CD14-positive monocyte (primary cell): ENCODE measurements around the gene CCL4L2. TPM values are rescaled to one million over a fixed set of nuclear protein-coding genes. Genes with fewer than 3 reads are reported as not detected.
"Not testable (repeated sequence)": the region's sequence is repeated elsewhere in the genome, so short reads cannot be mapped to it uniquely, and the experiment has no call there.

Experiments
- DNase-seq, 3 donors: peaks; one replicate each; pipeline ENCODE4 v3.0.0-alpha.2; 2011 to 2022
- H2AFZ ChIP-seq: 2 replicates; pipeline ENCODE4 v1.6.0; 2012; ENCODE audit warnings: mild to moderate bottlenecking, low read depth, low read length, inconsistent platforms; ENCODE audit not compliant: insufficient read depth, poor library complexity, severe bottlenecking
- H3K27ac ChIP-seq, 2 donors: 1 replicate in 1 of 2; 2 replicates in 1 of 2; pipeline ENCODE4 v1.5.1; 2012 to 2013; ENCODE audit warnings: low read length in 2 of 2, control low read depth in 1 of 2, inconsistent platforms in 1 of 2, low read depth in 1 of 2, mild to moderate bottlenecking in 1 of 2
- H3K27me3 ChIP-seq, 2 donors: one replicate each; pipeline versions ENCODE4 v1.6.0 to v1.6.1; 2011 to 2013; ENCODE audit warnings: low read length in 2 of 2; ENCODE audit not compliant: control insufficient read depth in 2 of 2, insufficient read depth in 2 of 2
- H3K36me3 ChIP-seq, 2 donors: replicated peaks in 1 of 2; 1 replicate in 1 of 2; 2 replicates in 1 of 2; pipeline versions ENCODE4 v1.5.1 to v1.6.1; 2012 to 2013; ENCODE audit warnings: low read length in 2 of 2, control low read depth in 1 of 2, inconsistent platforms in 1 of 2, mild to moderate bottlenecking in 1 of 2; ENCODE audit not compliant: insufficient read depth in 2 of 2, control insufficient read depth in 1 of 2
- H3K4me1 ChIP-seq, 2 donors: 1 replicate in 1 of 2; 2 replicates in 1 of 2; pipeline versions ENCODE4 v1.5.1 to v1.6.1; 2012 to 2013; ENCODE audit warnings: low read length in 2 of 2, control low read depth in 1 of 2, inconsistent platforms in 1 of 2, mild to moderate bottlenecking in 1 of 2, moderate library complexity in 1 of 2; ENCODE audit not compliant: insufficient read depth in 2 of 2, control insufficient read depth in 1 of 2
- H3K4me2 ChIP-seq: replicated peaks from 2 replicates; pipeline ENCODE3; 2012; ENCODE audit warnings: low read length, moderate library complexity, mild to moderate bottlenecking; ENCODE audit not compliant: poor library complexity, severe bottlenecking; ENCODE audit errors: extremely low read depth
- H3K4me3 ChIP-seq, 3 experiments: fragments of 200-600 bp in 1 of 3; sonication (generic) in 1 of 3; replicated peaks in 1 of 3; 1 replicate in 2 of 3; 2 replicates in 1 of 3; pipeline ENCODE4 v1.5.1; 2011 to 2013; ENCODE audit warnings: low read length in 3 of 3, mild to moderate bottlenecking in 3 of 3, control low read depth in 2 of 3, low read depth in 2 of 3, inconsistent platforms in 1 of 3, moderate library complexity in 1 of 3
- H3K79me2 ChIP-seq: 2 replicates; pipeline ENCODE4 v1.6.0; 2012; ENCODE audit warnings: mild to moderate bottlenecking, control low read depth, inconsistent platforms, low read length, moderate library complexity; ENCODE audit not compliant: insufficient read depth
- H3K9ac ChIP-seq: 2 replicates; pipeline ENCODE4 v1.6.0; 2017; ENCODE audit warnings: low read length, mild to moderate bottlenecking; ENCODE audit not compliant: insufficient read depth, poor library complexity, severe bottlenecking
- H3K9me3 ChIP-seq, 2 donors: replicated peaks in 1 of 2; 1 replicate in 1 of 2; 2 replicates in 1 of 2; pipeline versions ENCODE4 v1.5.1 to v1.6.1; 2012 to 2013; ENCODE audit warnings: low read length in 2 of 2, control low read depth in 1 of 2; ENCODE audit not compliant: control insufficient read depth in 1 of 2, insufficient read depth in 1 of 2
- H4K20me1 ChIP-seq: 2 replicates; pipeline ENCODE4 v1.6.0; 2012; ENCODE audit warnings: mild to moderate bottlenecking, low read length, control low read depth, moderate library complexity; ENCODE audit not compliant: insufficient read depth
- H3K27ac Mint-ChIP-seq, 7 donors: one replicate each; pipeline ENCODE4 v1.8.0; 2020; ENCODE audit warnings: mild to moderate bottlenecking in 7 of 7, mixed read lengths in 7 of 7, moderate library complexity in 6 of 7, inconsistent platforms in 2 of 7
- H3K27me3 Mint-ChIP-seq, 3 donors: one replicate each; pipeline ENCODE4 v1.8.0; 2021 to 2022; ENCODE audit warnings: low read depth in 3 of 3, mild to moderate bottlenecking in 3 of 3, mixed read lengths in 3 of 3, moderate library complexity in 3 of 3, inconsistent platforms in 1 of 3
- H3K36me3 Mint-ChIP-seq, 2 donors: one replicate each; pipeline ENCODE4 v1.8.0; 2020; ENCODE audit warnings: mixed read lengths in 2 of 2, inconsistent platforms in 1 of 2, mild to moderate bottlenecking in 1 of 2
- H3K4me1 Mint-ChIP-seq: one replicate; pipeline ENCODE4 v1.8.0; 2020; ENCODE audit warnings: mild to moderate bottlenecking, mixed read lengths
- H3K4me3 Mint-ChIP-seq, 2 donors: one replicate each; pipeline ENCODE4 v1.8.0; 2020; ENCODE audit warnings: mild to moderate bottlenecking in 2 of 2, mixed read lengths in 2 of 2, moderate library complexity in 1 of 2
- H3K9me3 Mint-ChIP-seq, 7 donors: one replicate each; pipeline ENCODE4 v1.8.0; 2020 to 2022; ENCODE audit warnings: mixed read lengths in 7 of 7, mild to moderate bottlenecking in 6 of 7, moderate library complexity in 6 of 7, inconsistent platforms in 2 of 7
- CTCF ChIP-seq: fragments of 200-600 bp; IDR thresholded peaks from one replicate; pipeline ENCODE4 v1.8.0; 2022; ENCODE audit warnings: antibody characterized with exemption, mild to moderate bottlenecking
- WGBS: methylation state at CpG from one replicate; pipeline ENCODE4 v1.1.5; 2013; ENCODE audit warnings: missing lambda C conversion rate; ENCODE audit not compliant: insufficient coverage; 5-methylcytosine and 5-hydroxymethylcytosine counted together
- intact Hi-C, 2 donors: fragments of 100-400 bp; cut with micrococcal nuclease; formaldehyde crosslinking; loops; one replicate each; pipeline versions ENCODE4 v1.15.0 to v1.15.1; 2023
- polyA plus RNA-seq, 3 donors: library from polyadenylated mRNA; depleted of rRNA in 1 of 3; unstranded in 2 of 3; stranded (reverse) in 1 of 3; fragments of 300-500 nt in 2 of 3; fragments of >200 nt in 1 of 3; fragmentation: Illumina TruSeq in 2 of 3; gene quantifications; 1 replicate in 2 of 3; 2 replicates in 1 of 3; pipeline ENCODE4 v1.2.3, GENCODE V29; 2012 to 2021

The CCL4L2 gene
- polyA plus RNA-seq, 3 donors: 24.8 to 32.7 (median 25.3) TPM

DNA sequence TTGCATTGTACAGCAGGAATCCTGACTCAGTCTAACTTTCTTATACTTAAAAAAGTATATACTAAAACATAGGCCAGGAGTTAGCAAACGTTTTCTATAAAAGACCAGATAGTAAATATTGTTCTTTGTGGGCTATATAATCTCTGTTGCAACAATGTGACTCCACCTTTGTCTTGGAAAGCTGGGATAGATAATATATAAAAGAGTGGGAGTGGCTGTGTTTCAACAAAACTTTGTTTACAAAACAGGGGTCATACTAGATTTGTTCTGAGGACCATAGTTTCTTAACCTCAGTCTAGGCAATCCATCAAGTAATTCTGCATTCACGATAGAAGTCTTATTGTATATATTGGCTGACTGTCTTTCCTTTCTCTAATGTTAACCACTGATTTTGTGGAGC, 25.4 kb upstream of the CCL4L2 start:
- intact Hi-C loops: no loop called here
- H3K4me3 ChIP-seq: no peak overlapping the region

GRCh38 chr17:36186810-36187763, 23.8 kb upstream of the CCL4L2 start:
- Histone ChIP-seq H3K4me1 (peaks cover 86 to 91% of the 10 kb centered on the region in 2 donors), H3K27ac (peak overlapping the region; percentile 87 to 93), H3K79me2 (peaks cover 21% of the 10 kb centered on the region)
- H2AFZ ChIP-seq, H4K20me1 ChIP-seq, H3K27me3 ChIP-seq, H3K36me3 Mint-ChIP-seq, H3K9ac ChIP-seq, H3K9me3 Mint-ChIP-seq, H3K4me3 ChIP-seq, H3K36me3 ChIP-seq, intact Hi-C loops, H3K4me2 ChIP-seq, H3K9me3 ChIP-seq: not testable (repeated sequence)
- H3K4me3 Mint-ChIP-seq: peak overlapping the region in 1 of 2 donors; percentile 19
- peaks cover 6 to 11% (median 10%) of the 10 kb centered on the region in 3 donors for H3K27me3 Mint-ChIP-seq
- DNase-seq: peak in 2 of 3 donors; percentile 46 to 56
- WGBS: no CpG with 5 or more reads among the region's 13 CpGs
- peak overlapping the region; percentile 92 to 99 (median 96) for H3K27ac Mint-ChIP-seq
- peaks cover 83% of the 10 kb centered on the region for H3K4me1 Mint-ChIP-seq

More for the DNA sequence above, 25.4 kb upstream of the CCL4L2 start:
- no peak for TF ChIP-seq CTCF
- Mint-ChIP-seq H3K4me1 (peaks cover 70% of the 10 kb centered on the region), H3K36me3 (peaks cover 0 to 4% of the 10 kb centered on the region in 2 donors), H3K27me3 (peaks cover 9 to 15% (median 15%) of the 10 kb centered on the region in 3 donors), H3K27ac (peak overlapping the region in 2 of 7 donors; percentile 16 to 31), H3K4me3 (no peak overlapping the region), H3K9me3 (no peaks in the 10 kb centered on the region)
- H3K9me3 ChIP-seq: no peaks in the 10 kb centered on the region
- H3K4me2 ChIP-seq: no peak overlapping the region
- peaks cover 69 to 74% of the 10 kb centered on the region in 2 donors for H3K4me1 ChIP-seq
- H2AFZ ChIP-seq: no peak overlapping the region
- DNase-seq: no peak
- H3K9ac ChIP-seq: no peak overlapping the region
- peaks cover 19% of the 10 kb centered on the region for H3K79me2 ChIP-seq
- H3K36me3 ChIP-seq: no peaks in the 10 kb centered on the region
- no peaks in the 10 kb centered on the region for H4K20me1 ChIP-seq
- WGBS: no CpG with 5 or more reads among the region's 2 CpGs
- no peak overlapping the region for H3K27ac ChIP-seq
- peaks cover 0 to 6% of the 10 kb centered on the region in 2 donors for H3K27me3 ChIP-seq

- H3K27ac ChIP-seq: peak overlapping the region; percentile 87 to 93
- H3K27me3 Mint-ChIP-seq, H3K36me3 Mint-ChIP-seq, H4K20me1 ChIP-seq, H3K9me3 ChIP-seq, H3K27me3 ChIP-seq, H3K9me3 Mint-ChIP-seq, H3K36me3 ChIP-seq, intact Hi-C loops, H2AFZ ChIP-seq: not testable (repeated sequence)
- peak overlapping the region; percentile 60 for H3K4me2 ChIP-seq
- peak in 2 of 3 donors; percentile 89 to 90 for DNase-seq
- peak overlapping the region; percentile 40 to 78 for H3K4me3 Mint-ChIP-seq
- WGBS: no CpG with 5 or more reads among the region's 5 CpGs
- peaks cover 86% of the 10 kb centered on the region for H3K4me1 Mint-ChIP-seq
- peaks cover 20% of the 10 kb centered on the region for H3K79me2 ChIP-seq
- H3K27ac Mint-ChIP-seq: peak overlapping the region; percentile 92 to 99 (median 96)
- peak overlapping the region; percentile 22 for H3K9ac ChIP-seq
- H3K4me1 ChIP-seq: peaks cover 88 to 92% of the 10 kb centered on the region in 2 donors
- H3K4me3 ChIP-seq: peak overlapping the region in 1 of 3 experiments; percentile 51
Measured at GRCh38 chr17:36187943-36188665, 22.8 kb upstream of the CCL4L2 start.
